H9 (cell line): ENCODE results near the gene NSL1. TPM values are rescaled to one million over a fixed set of nuclear protein-coding genes. Genes with fewer than 3 reads are reported as not detected.

Experiments
- DNase-seq: peaks from one replicate; pipeline ENCODE4 v3.0.0-alpha.2; 2017
- H2AFZ ChIP-seq: one replicate; pipeline ENCODE4 v1.6.1; 2013; ENCODE audit warnings: mild to moderate bottlenecking, low read length, control low read depth, moderate library complexity
- H2AK5ac ChIP-seq: 2 replicates; pipeline ENCODE4 v1.6.1; 2013; ENCODE audit warnings: low read length, control low read depth, mixed read lengths; ENCODE audit not compliant: insufficient read length
- H2BK120ac ChIP-seq: one replicate; pipeline ENCODE4 v1.6.1; 2013; ENCODE audit warnings: low read depth, mild to moderate bottlenecking, low read length, control low read depth, inconsistent platforms; ENCODE audit not compliant: poor library complexity, severe bottlenecking
- H2BK12ac ChIP-seq: 2 replicates; pipeline ENCODE4 v1.6.1; 2013; ENCODE audit warnings: low read length, control low read depth, mixed read lengths, low read depth; ENCODE audit not compliant: insufficient read length
- H2BK15ac ChIP-seq: 2 replicates; pipeline ENCODE4 v1.6.1; 2013; ENCODE audit warnings: low read depth, low read length, control low read depth
- H2BK20ac ChIP-seq: one replicate; pipeline ENCODE4 v1.6.1; 2013; ENCODE audit warnings: low read depth, mild to moderate bottlenecking, low read length, control low read depth, inconsistent platforms; ENCODE audit not compliant: poor library complexity, severe bottlenecking
- H2BK5ac ChIP-seq: 2 replicates; pipeline ENCODE4 v1.6.1; 2013; ENCODE audit warnings: low read length, control low read depth, mixed read lengths; ENCODE audit not compliant: insufficient read length
- H3K14ac ChIP-seq: 2 replicates; pipeline ENCODE4 v1.6.1; 2013; ENCODE audit warnings: low read length, control low read depth; ENCODE audit not compliant: insufficient read depth
- H3K18ac ChIP-seq: 2 replicates; pipeline ENCODE4 v1.6.1; 2013; ENCODE audit warnings: low read depth, mild to moderate bottlenecking, mixed read lengths, low read length, control low read depth; ENCODE audit not compliant: insufficient read length
- H3K23ac ChIP-seq: 2 replicates; pipeline ENCODE4 v1.6.1; 2013; ENCODE audit warnings: low read length, control low read depth, mixed read lengths, low read depth; ENCODE audit not compliant: insufficient read length
- H3K23me2 ChIP-seq: 2 replicates; pipeline ENCODE4 v1.6.1; 2013; ENCODE audit warnings: low read depth, mild to moderate bottlenecking, mixed read lengths, low read length, control low read depth; ENCODE audit not compliant: insufficient read length, poor library complexity, severe bottlenecking
- H3K27ac ChIP-seq: 2 replicates; pipeline ENCODE4 v1.5.1; 2013; ENCODE audit warnings: low read length, control low read depth, mixed read lengths, low read depth; ENCODE audit not compliant: insufficient read length
- H3K27me3 ChIP-seq: 2 replicates; pipeline ENCODE4 v1.6.1; 2013; ENCODE audit warnings: low read length, control low read depth, inconsistent platforms; ENCODE audit not compliant: insufficient read depth
- H3K4ac ChIP-seq: 2 replicates; pipeline ENCODE4 v1.6.1; 2013; ENCODE audit warnings: low read depth, mild to moderate bottlenecking, control low read depth, inconsistent platforms, low read length, moderate library complexity
- H3K4me1 ChIP-seq: 2 replicates; pipeline ENCODE4 v1.6.1; 2013; ENCODE audit warnings: low read length, control low read depth, inconsistent platforms; ENCODE audit not compliant: insufficient read depth
- H3K4me2 ChIP-seq: 2 replicates; pipeline ENCODE4 v1.6.1; 2013; ENCODE audit warnings: low read length, control low read depth, mixed read lengths; ENCODE audit not compliant: insufficient read length, insufficient read depth
- H3K56ac ChIP-seq: 2 replicates; pipeline ENCODE4 v1.6.1; 2013; ENCODE audit warnings: low read depth, mild to moderate bottlenecking, mixed read lengths, low read length, control low read depth; ENCODE audit not compliant: insufficient read length
- H3K79me1 ChIP-seq: 2 replicates; pipeline ENCODE4 v1.6.1; 2013; ENCODE audit warnings: low read depth, mild to moderate bottlenecking, moderate library complexity, low read length, control low read depth, inconsistent platforms; ENCODE audit not compliant: insufficient read depth, poor library complexity, severe bottlenecking
- H3K79me2 ChIP-seq: 2 replicates; pipeline ENCODE4 v1.6.1; 2013; ENCODE audit warnings: low read length, control low read depth, inconsistent platforms; ENCODE audit not compliant: insufficient read depth
- H3K9ac ChIP-seq: 2 replicates; pipeline ENCODE4 v1.6.1; 2013; ENCODE audit warnings: low read length, control low read depth, mixed read lengths; ENCODE audit not compliant: insufficient read length; ENCODE audit errors: extremely low read depth
- H3K9me3 ChIP-seq: one replicate; pipeline ENCODE4 v1.6.1; 2013; ENCODE audit warnings: low read depth, low read length, inconsistent platforms; ENCODE audit not compliant: control insufficient read depth
- H3T11ph ChIP-seq: one replicate; pipeline ENCODE4 v1.6.1; 2013; ENCODE audit warnings: mild to moderate bottlenecking, low read length, control low read depth, inconsistent platforms
- H4K20me1 ChIP-seq: one replicate; pipeline ENCODE4 v1.6.1; 2013; ENCODE audit not compliant: control insufficient read depth, insufficient read length, insufficient read depth
- H4K5ac ChIP-seq: 2 replicates; pipeline ENCODE4 v1.6.1; 2013; ENCODE audit warnings: low read depth, mild to moderate bottlenecking, mixed read lengths, low read length, control low read depth; ENCODE audit not compliant: insufficient read length
- H4K8ac ChIP-seq: replicated peaks from 2 replicates; pipeline ENCODE4 v1.6.1; 2013; ENCODE audit warnings: low read length, control low read depth, mixed read lengths, low read depth; ENCODE audit not compliant: insufficient read length
- H4K91ac ChIP-seq: 2 replicates; pipeline ENCODE4 v1.6.1; 2013; ENCODE audit warnings: low read depth, mild to moderate bottlenecking, moderate library complexity, mixed read lengths, low read length, control low read depth; ENCODE audit not compliant: insufficient read length
- H3K27ac Mint-ChIP-seq, 3 experiments: 2 replicates in 2 of 3; 3 replicates in 1 of 3; pipeline ENCODE4 v1.8.0; 2020 to 2021; ENCODE audit warnings: mixed read lengths in 3 of 3, mild to moderate bottlenecking in 1 of 3, moderate library complexity in 1 of 3
- H3K27me3 Mint-ChIP-seq: 2 replicates; pipeline ENCODE4 v1.8.0; 2021; ENCODE audit warnings: low read depth, mild to moderate bottlenecking, moderate library complexity, mixed read lengths
- H3K36me3 Mint-ChIP-seq, 3 experiments: 2 replicates in 2 of 3; 3 replicates in 1 of 3; pipeline ENCODE4 v1.8.0; 2020 to 2021; ENCODE audit warnings: low read depth in 3 of 3, mixed read lengths in 3 of 3; ENCODE audit not compliant: insufficient read depth in 1 of 3
- H3K4me1 Mint-ChIP-seq, 2 experiments: 2 replicates each; pipeline ENCODE4 v1.8.0; 2020; ENCODE audit warnings: mixed read lengths in 2 of 2
- H3K4me3 Mint-ChIP-seq, 2 experiments: 2 replicates in 1 of 2; 3 replicates in 1 of 2; pipeline ENCODE4 v1.8.0; 2020 to 2021; ENCODE audit warnings: mild to moderate bottlenecking in 2 of 2, mixed read lengths in 2 of 2, moderate library complexity in 1 of 2
- H3K9me3 Mint-ChIP-seq, 2 experiments: 2 replicates in 1 of 2; 3 replicates in 1 of 2; pipeline ENCODE4 v1.8.0; 2020; ENCODE audit warnings: mild to moderate bottlenecking in 2 of 2, mixed read lengths in 2 of 2, moderate library complexity in 1 of 2
- CTCF ChIP-seq: fragments of 200-600 bp; sonication (generic); conservative IDR thresholded peaks from 3 replicates; pipeline ENCODE4 v1.8.0; 2021; ENCODE audit warnings: antibody characterized with exemption, mild to moderate bottlenecking
- WGBS: extraction: QIAGEN DNeasy Blood & Tissue Kit; methylation state at CpG from one replicate; pipeline ENCODE4 v1.1.7; 2013; ENCODE audit warnings: missing lambda C conversion rate, low lambda C conversion rate, mixed read lengths; ENCODE audit not compliant: insufficient read length; ENCODE audit errors: extremely low coverage; 5-methylcytosine and 5-hydroxymethylcytosine counted together
- total RNA-seq: library from RNA; stranded (reverse); gene quantifications from 2 replicates; pipeline ENCODE4 v1.2.1, GENCODE V29; 2021

The NSL1 gene
- total RNA-seq, 1 experiment from 2014 or later, result 49.3 TPM

DNA sequence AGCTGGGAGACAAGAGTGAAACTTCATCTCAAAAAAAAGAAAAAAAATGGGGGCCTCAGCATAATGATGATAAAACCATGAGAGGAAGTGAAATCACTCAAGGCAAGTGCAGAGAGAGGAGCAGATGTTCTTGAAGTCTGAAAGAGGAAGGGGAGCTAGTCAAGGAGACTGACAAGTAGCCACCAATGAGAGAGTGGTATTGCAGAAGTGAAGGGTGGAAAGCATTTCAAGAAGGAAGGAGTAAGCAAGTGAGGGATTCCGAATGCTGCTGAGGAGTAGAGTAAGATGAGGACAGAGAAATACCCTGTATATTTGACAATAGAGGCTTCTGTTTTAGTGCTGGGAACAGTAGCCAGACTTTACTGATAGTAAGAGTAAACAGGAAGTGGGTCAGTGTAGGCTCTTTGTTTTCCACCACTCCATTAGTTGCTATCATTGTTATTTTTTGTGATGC lies 3.0 kb upstream of the NSL1 start:
- H2BK15ac ChIP-seq, result no peak overlapping the region
- no peaks in the 10 kb centered on the region; the same call in 1 of the 2 replicates for H3K4me1 ChIP-seq
- H3K36me3 Mint-ChIP-seq, result peaks cover 5 to 27% (median 18%) of the 10 kb centered on the region in 3 experiments
- no peak overlapping the region for H4K91ac ChIP-seq
- H4K20me1 ChIP-seq, result no peaks in the 10 kb centered on the region
- H4K5ac ChIP-seq, result no peak overlapping the region
- WGBS, result no CpG with 5 or more reads among the region's 1 CpG
- no peak overlapping the region for H3K4me3 Mint-ChIP-seq
- H3K23ac ChIP-seq, result no peak overlapping the region
- no peak overlapping the region for H3K4ac ChIP-seq
- H3K27me3 ChIP-seq, result no peaks in the 10 kb centered on the region
- H4K8ac ChIP-seq, result no peak overlapping the region
- no peak overlapping the region for H3K9ac ChIP-seq
- no peak for DNase-seq
- H3T11ph ChIP-seq, result no peak overlapping the region
- no peak overlapping the region for H2BK5ac ChIP-seq
- H3K4me1 Mint-ChIP-seq, result peaks cover 8 to 14% of the 10 kb centered on the region in 2 experiments
- H3K27me3 Mint-ChIP-seq, result no peaks in the 10 kb centered on the region
- H3K9me3 ChIP-seq, result no peaks in the 10 kb centered on the region
- H3K56ac ChIP-seq, result no peak overlapping the region
- H3K27ac Mint-ChIP-seq, result no peak overlapping the region; a peak in 2 of 7 replicates
- no peak overlapping the region for H3K14ac ChIP-seq
- H2BK120ac ChIP-seq, result no peak overlapping the region
- no peaks in the 10 kb centered on the region for H3K79me1 ChIP-seq
- no peak overlapping the region for H2AFZ ChIP-seq
- no peak overlapping the region for H2AK5ac ChIP-seq
- H3K4me2 ChIP-seq, result no peak overlapping the region
- H2BK20ac ChIP-seq, result no peak overlapping the region
- H3K18ac ChIP-seq, result no peak overlapping the region
- TF ChIP-seq CTCF, result no peak
- H3K23me2 ChIP-seq, result peaks cover 7% of the 10 kb centered on the region
- no peak overlapping the region for H2BK12ac ChIP-seq
- peaks cover 2% of the 10 kb centered on the region; the same call in 1 of the 2 replicates for H3K79me2 ChIP-seq
- H3K9me3 Mint-ChIP-seq, result no peaks in the 10 kb centered on the region
- no peak overlapping the region for H3K27ac ChIP-seq
